Breast epithelium (tissue), 4 donors: ENCODE data around the gene CMPK2. TPM values are rescaled to one million over a fixed set of nuclear protein-coding genes. Genes with fewer than 3 reads are reported as not detected.

Experiments used
- DNase-seq, 2 donors: peaks; one replicate each; pipeline ENCODE4 v3.0.0-alpha.2; 2019; ENCODE audit warnings: low spot score in 2 of 2
- H3K27ac ChIP-seq, 2 donors: fragments of 200-600 bp; sonication (generic) in 1 of 2; one replicate each; pipeline ENCODE4 v1.5.1; 2016 to 2019; ENCODE audit warnings: mild to moderate bottlenecking in 1 of 2
- H3K27me3 ChIP-seq, 2 donors: fragments of 200-600 bp; sonication (generic) in 1 of 2; one replicate each; pipeline versions ENCODE4 v1.5.1 to v1.6.0; 2017 to 2019; ENCODE audit warnings: control low read depth in 1 of 2, mild to moderate bottlenecking in 1 of 2
- H3K36me3 ChIP-seq: fragments of 200-600 bp; one replicate; pipeline ENCODE4 v1.5.1; 2019
- H3K4me1 ChIP-seq, 2 donors: fragments of 200-600 bp; sonication (generic); one replicate each; pipeline ENCODE4 v1.5.1; 2016 to 2019; ENCODE audit warnings: control low read depth in 1 of 2
- H3K4me3 ChIP-seq, 3 donors: fragments of 200-600 bp; sonication (generic); 1 replicate in 2 of 3; 2 replicates in 1 of 3; pipeline ENCODE4 v1.5.1; 2016 to 2019; ENCODE audit warnings: mild to moderate bottlenecking in 3 of 3, moderate library complexity in 2 of 3
- H3K9me3 ChIP-seq, 2 donors: fragments of 200-600 bp; sonication (generic) in 1 of 2; one replicate each; pipeline ENCODE4 v1.5.1; 2016 to 2019; ENCODE audit warnings: control low read depth in 1 of 2
- CTCF ChIP-seq, 3 donors: fragments of 450-650 bp; IDR thresholded peaks; one replicate each; pipeline ENCODE4 v1.5.1; 2016 to 2017; ENCODE audit warnings: antibody characterized with exemption in 3 of 3, mild to moderate bottlenecking in 3 of 3, moderate library complexity in 3 of 3
- POLR2A ChIP-seq: fragments of 450-650 bp; IDR thresholded peaks from one replicate; pipeline ENCODE4 v1.6.1; 2016; ENCODE audit warnings: antibody characterized with exemption, mild to moderate bottlenecking, moderate library complexity
- POLR2AphosphoS5 ChIP-seq, 3 donors: sonication (generic); formaldehyde crosslinking; IDR thresholded peaks; one replicate each; pipeline ENCODE4 v1.6.1; 2017; ENCODE audit warnings: antibody characterized with exemption in 3 of 3
- intact Hi-C: fragments of 100-400 bp; cut with DNase I; formaldehyde crosslinking; loops from one replicate; pipeline ENCODE4 v1.15.1; 2023; ENCODE audit warnings: low total_unique reads
- total RNA-seq, 3 donors: library from RNA; depleted of rRNA; stranded (reverse); fragments of >200 nt; gene quantifications; one replicate each; pipeline ENCODE4 v1.1.0, GENCODE V29; 2016

CMPK2 gene
- total RNA-seq, 3 donors from 2014 or later: 3.3 to 4.2 (median 4.0) TPM

GRCh38 chr2:6885551-6885950 lies 19.8 kb upstream of the CMPK2 start:
- H3K4me1 ChIP-seq: no peaks in the 10 kb centered on the region
- H3K27ac ChIP-seq: no peak overlapping the region
- no peak overlapping the region for H3K4me3 ChIP-seq
- TF ChIP-seq CTCF (IDR thresholded peaks at IDR 0.05) (no peak), POLR2AphosphoS5 (IDR thresholded peaks at IDR 0.05) (no peak), POLR2A (no peak)
- H3K36me3 ChIP-seq: no peaks in the 10 kb centered on the region
- intact Hi-C loops: no loop called here
- H3K27me3 ChIP-seq: no peaks in the 10 kb centered on the region
- no peaks in the 10 kb centered on the region for H3K9me3 ChIP-seq
- DNase-seq: no peak

DNA sequence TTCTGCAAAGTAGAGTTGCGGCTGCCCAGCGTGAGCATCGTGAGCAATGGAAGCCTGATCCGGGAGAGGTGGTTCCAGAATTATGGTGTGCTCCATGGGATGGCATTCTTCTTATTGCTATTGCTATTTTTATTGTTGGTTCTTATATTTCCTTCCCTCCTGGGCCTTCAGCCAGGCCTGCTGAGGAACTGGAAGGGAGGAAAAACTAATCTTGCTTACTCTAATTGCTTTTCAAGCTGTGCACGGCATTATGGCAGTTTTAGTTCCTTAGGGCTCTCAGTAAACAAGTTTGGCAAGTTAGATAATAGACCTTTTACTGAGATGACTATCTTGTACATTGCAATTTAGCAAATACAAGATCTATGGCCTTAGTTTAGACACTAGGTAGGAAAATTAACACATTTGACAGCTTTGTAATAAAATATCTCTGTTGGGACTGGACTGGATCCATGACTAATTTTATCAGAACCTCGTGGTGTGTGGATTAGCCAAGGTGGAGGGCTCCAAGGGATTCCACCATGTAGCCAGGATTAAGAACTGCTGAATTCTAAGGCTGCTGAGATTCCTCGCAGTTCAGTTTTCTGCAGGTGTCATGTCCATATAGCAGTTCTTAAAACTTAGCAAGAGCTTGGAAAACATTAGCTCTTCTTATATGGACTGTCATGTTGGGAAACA lies 17.9 kb upstream of the CMPK2 start:
- DNase-seq: no peak
- intact Hi-C loops: no loop called here
- Histone ChIP-seq H3K4me3 (no peak overlapping the region), H3K36me3 (no peaks in the 10 kb centered on the region), H3K4me1 (no peaks in the 10 kb centered on the region), H3K27ac (no peak overlapping the region), H3K27me3 (no peaks in the 10 kb centered on the region), H3K9me3 (no peaks in the 10 kb centered on the region)
- TF ChIP-seq CTCF (IDR thresholded peaks at IDR 0.05) (no peak), POLR2AphosphoS5 (IDR thresholded peaks at IDR 0.05) (no peak), POLR2A (no peak)

DNA sequence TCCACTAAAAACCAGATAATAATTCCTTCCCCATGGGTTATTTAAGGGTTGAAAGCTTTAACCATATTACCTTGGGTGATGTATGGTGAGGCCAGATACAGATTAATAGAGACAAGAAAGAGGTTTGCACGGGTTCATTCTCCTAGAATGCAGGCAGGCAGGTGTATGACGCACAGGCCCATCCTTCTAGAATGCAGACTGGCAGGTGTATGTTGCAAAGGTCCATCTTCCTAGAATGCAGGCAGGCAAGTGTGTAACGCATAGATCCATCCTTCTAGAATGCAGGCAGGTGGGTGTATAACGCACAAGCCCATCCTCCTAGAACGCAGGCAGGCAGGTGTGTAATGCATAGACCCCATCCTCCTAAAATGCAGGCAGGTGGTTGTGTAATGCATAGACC lies 15.8 kb upstream of the CMPK2 start:
- H3K4me1 ChIP-seq: no peaks in the 10 kb centered on the region
- no peak for TF ChIP-seq CTCF (IDR thresholded peaks at IDR 0.05)
- no peak for TF ChIP-seq POLR2A
- no peak for TF ChIP-seq POLR2AphosphoS5 (IDR thresholded peaks at IDR 0.05)
- H3K27ac ChIP-seq: no peak overlapping the region
- H3K27me3 ChIP-seq: no peaks in the 10 kb centered on the region
- H3K9me3 ChIP-seq: no peaks in the 10 kb centered on the region
- no peak overlapping the region for H3K4me3 ChIP-seq
- no peak for DNase-seq
- intact Hi-C loops: no loop called here
- no peaks in the 10 kb centered on the region for H3K36me3 ChIP-seq

DNA sequence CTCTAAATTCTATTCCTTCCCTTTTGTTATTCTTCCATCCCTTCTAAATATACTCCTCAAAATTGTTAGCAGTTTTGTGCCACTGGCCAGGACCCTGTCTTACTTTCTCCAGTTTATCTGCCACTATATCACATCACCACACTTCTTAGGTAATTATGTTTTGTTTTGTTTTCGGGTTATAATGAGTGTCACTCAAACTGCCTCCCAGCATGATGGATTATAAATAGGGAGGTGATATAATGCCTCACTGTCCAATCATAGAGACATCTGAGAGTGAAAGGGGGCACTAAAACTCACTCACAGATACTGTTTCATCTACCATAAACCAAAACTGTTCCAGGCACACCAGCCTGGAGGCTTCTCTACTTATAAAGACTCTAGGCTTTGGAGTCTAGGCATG lies 15.3 kb upstream of the CMPK2 start:
- Histone ChIP-seq H3K27ac (no peak overlapping the region), H3K4me3 (no peak overlapping the region), H3K36me3 (no peaks in the 10 kb centered on the region), H3K9me3 (no peaks in the 10 kb centered on the region), H3K4me1 (no peaks in the 10 kb centered on the region), H3K27me3 (no peaks in the 10 kb centered on the region)
- no peak for DNase-seq
- intact Hi-C loops: no loop called here
- no peak for TF ChIP-seq CTCF (IDR thresholded peaks at IDR 0.05)
- no peak for TF ChIP-seq POLR2A
- no peak for TF ChIP-seq POLR2AphosphoS5 (IDR thresholded peaks at IDR 0.05)

GRCh38 chr2:6880200-6880733 lies 14.6 kb upstream of the CMPK2 start:
- H3K9me3 ChIP-seq: no peaks in the 10 kb centered on the region
- no peaks in the 10 kb centered on the region for H3K4me1 ChIP-seq
- H3K36me3 ChIP-seq: no peaks in the 10 kb centered on the region
- H3K27me3 ChIP-seq: no peaks in the 10 kb centered on the region
- H3K4me3 ChIP-seq: no peak overlapping the region
- no peak for DNase-seq
- intact Hi-C loops: no loop called here
- no peak overlapping the region for H3K27ac ChIP-seq
- TF ChIP-seq CTCF (IDR thresholded peaks at IDR 0.05) (no peak), POLR2A (no peak), POLR2AphosphoS5 (IDR thresholded peaks at IDR 0.05) (no peak)
